ENCODE measurements around the gene MARCHF2.

MARCHF2 gene

GRCh38 chr19:8466018-8466417 is 52.9 kb downstream of the MARCHF2 start:
- H3K9me3 ChIP-seq (ENCODE audit: control insufficient read depth, insufficient read depth, low read depth, low read length), result no peaks in the 10 kb centered on the region
- H3K36me3 ChIP-seq (ENCODE audit: control insufficient read depth, insufficient read depth, low read length), result peaks cover 99% of the 10 kb centered on the region
- no peak overlapping the region for H3K4me3 ChIP-seq (ENCODE audit: low read depth, low read length)
- H3K4me1 ChIP-seq (ENCODE audit: control insufficient read depth, insufficient read depth, low read length), result 0 out of 2 replicates have a peak, but pooled peaks cover 6% of the 10 kb centered on the region
- H3K9ac ChIP-seq (ENCODE audit: low read length), result no peak overlapping the region
- no peak overlapping the region for H3K27ac ChIP-seq (ENCODE audit: low read depth, low read length)
- no peaks in the 10 kb centered on the region for H3K27me3 ChIP-seq (ENCODE audit: control insufficient read depth, insufficient read depth, low read length)

GRCh38 chr19:8468124-8468523 is 55.0 kb downstream of the MARCHF2 start:
- Histone ChIP-seq H3K27ac (ENCODE audit: low read depth, low read length) (no peak overlapping the region), H3K4me3 (ENCODE audit: low read depth, low read length) (no peak overlapping the region), H3K36me3 (ENCODE audit: control insufficient read depth, insufficient read depth, low read length) (peaks cover 100% of the 10 kb centered on the region), H3K9ac (ENCODE audit: low read length) (no peak overlapping the region), H3K27me3 (ENCODE audit: control insufficient read depth, insufficient read depth, low read length) (no peaks in the 10 kb centered on the region), H3K9me3 (ENCODE audit: control insufficient read depth, insufficient read depth, low read depth, low read length) (no peaks in the 10 kb centered on the region), H3K4me1 (ENCODE audit: control insufficient read depth, insufficient read depth, low read length) (no peaks in the 10 kb centered on the region)

- Histone ChIP-seq H3K4me3 (ENCODE audit: low read depth, low read length) (no peak overlapping the region), H3K9me3 (ENCODE audit: control insufficient read depth, insufficient read depth, low read depth, low read length) (no peaks in the 10 kb centered on the region), H3K36me3 (ENCODE audit: control insufficient read depth, insufficient read depth, low read length) (peaks cover 100% of the 10 kb centered on the region), H3K4me1 (ENCODE audit: control insufficient read depth, insufficient read depth, low read length) (no peaks in the 10 kb centered on the region), H3K9ac (ENCODE audit: low read length) (no peak overlapping the region), H3K27me3 (ENCODE audit: control insufficient read depth, insufficient read depth, low read length) (no peaks in the 10 kb centered on the region), H3K27ac (ENCODE audit: low read depth, low read length) (no peak overlapping the region)
Measured at GRCh38 chr19:8468761-8469373, 55.8 kb downstream of the MARCHF2 start.

- Histone ChIP-seq H3K4me3 (ENCODE audit: low read depth, low read length) (no peak overlapping the region), H3K9me3 (ENCODE audit: control insufficient read depth, insufficient read depth, low read depth, low read length) (no peaks in the 10 kb centered on the region), H3K4me1 (ENCODE audit: control insufficient read depth, insufficient read depth, low read length) (no peaks in the 10 kb centered on the region), H3K27ac (ENCODE audit: low read depth, low read length) (no peak overlapping the region), H3K9ac (ENCODE audit: low read length) (no peak overlapping the region), H3K36me3 (ENCODE audit: control insufficient read depth, insufficient read depth, low read length) (peaks cover 100% of the 10 kb centered on the region), H3K27me3 (ENCODE audit: control insufficient read depth, insufficient read depth, low read length) (no peaks in the 10 kb centered on the region)
Measured at GRCh38 chr19:8469613-8470368, 56.7 kb downstream of the MARCHF2 start.

GRCh38 chr19:8473648-8474476 is 60.8 kb downstream of the MARCHF2 start:
- Histone ChIP-seq H3K9me3 (ENCODE audit: control insufficient read depth, insufficient read depth, low read depth, low read length) (no peaks in the 10 kb centered on the region), H3K4me1 (ENCODE audit: control insufficient read depth, insufficient read depth, low read length) (no peaks in the 10 kb centered on the region), H3K27me3 (ENCODE audit: control insufficient read depth, insufficient read depth, low read length) (no peaks in the 10 kb centered on the region), H3K27ac (ENCODE audit: low read depth, low read length) (no peak overlapping the region), H3K4me3 (ENCODE audit: low read depth, low read length) (no peak overlapping the region), H3K36me3 (ENCODE audit: control insufficient read depth, insufficient read depth, low read length) (peaks cover 99% of the 10 kb centered on the region), H3K9ac (ENCODE audit: low read length) (no peak overlapping the region)

- Histone ChIP-seq H3K27ac (ENCODE audit: low read depth, low read length) (no peak overlapping the region), H3K9me3 (ENCODE audit: control insufficient read depth, insufficient read depth, low read depth, low read length) (no peaks in the 10 kb centered on the region), H3K4me3 (ENCODE audit: low read depth, low read length) (no peak overlapping the region), H3K36me3 (ENCODE audit: control insufficient read depth, insufficient read depth, low read length) (peaks cover 95% of the 10 kb centered on the region), H3K4me1 (ENCODE audit: control insufficient read depth, insufficient read depth, low read length) (no peaks in the 10 kb centered on the region), H3K9ac (ENCODE audit: low read length) (no peak overlapping the region), H3K27me3 (ENCODE audit: control insufficient read depth, insufficient read depth, low read length) (no peaks in the 10 kb centered on the region)
Measured at GRCh38 chr19:8475005-8475404, 61.9 kb downstream of the MARCHF2 start.

- H3K36me3 ChIP-seq (ENCODE audit: control insufficient read depth, insufficient read depth, low read length), result peaks cover 93% of the 10 kb centered on the region
Measured at GRCh38 chr19:8476524-8476923, 63.4 kb downstream of the MARCHF2 start.

GRCh38 chr19:8477889-8478288 is 64.8 kb downstream of the MARCHF2 start:
- peaks cover 92% of the 10 kb centered on the region for H3K36me3 ChIP-seq (ENCODE audit: control insufficient read depth, insufficient read depth, low read length)

More at GRCh38 chr19:8476524-8476923, 63.4 kb downstream of the MARCHF2 start:
- Histone ChIP-seq H3K27ac (ENCODE audit: low read depth, low read length) (no peak overlapping the region), H3K4me3 (ENCODE audit: low read depth, low read length) (no peak overlapping the region), H3K9me3 (ENCODE audit: control insufficient read depth, insufficient read depth, low read depth, low read length) (no peaks in the 10 kb centered on the region), H3K9ac (ENCODE audit: low read length) (no peak overlapping the region), H3K4me1 (ENCODE audit: control insufficient read depth, insufficient read depth, low read length) (no peaks in the 10 kb centered on the region; the same call in 1 of the 2 replicates), H3K27me3 (ENCODE audit: control insufficient read depth, insufficient read depth, low read length) (no peaks in the 10 kb centered on the region)

GRCh38 chr19:8478598-8478997 is 65.5 kb downstream of the MARCHF2 start:
- H3K27me3 ChIP-seq (ENCODE audit: control insufficient read depth, insufficient read depth, low read length), result no peaks in the 10 kb centered on the region
- no peaks in the 10 kb centered on the region for H3K9me3 ChIP-seq (ENCODE audit: control insufficient read depth, insufficient read depth, low read depth, low read length)
- H3K4me3 ChIP-seq (ENCODE audit: low read depth, low read length), result no peak overlapping the region
- peaks cover 92% of the 10 kb centered on the region for H3K36me3 ChIP-seq (ENCODE audit: control insufficient read depth, insufficient read depth, low read length)
- H3K27ac ChIP-seq (ENCODE audit: low read depth, low read length), result no peak overlapping the region
- H3K4me1 ChIP-seq (ENCODE audit: control insufficient read depth, insufficient read depth, low read length), result no peaks in the 10 kb centered on the region; the same call in 1 of the 2 replicates
- H3K9ac ChIP-seq (ENCODE audit: low read length), result no peak overlapping the region

More at GRCh38 chr19:8477889-8478288, 64.8 kb downstream of the MARCHF2 start:
- Histone ChIP-seq H3K9ac (ENCODE audit: low read length) (no peak overlapping the region), H3K4me3 (ENCODE audit: low read depth, low read length) (no peak overlapping the region), H3K27ac (ENCODE audit: low read depth, low read length) (no peak overlapping the region), H3K4me1 (ENCODE audit: control insufficient read depth, insufficient read depth, low read length) (no peaks in the 10 kb centered on the region; the same call in 1 of the 2 replicates), H3K27me3 (ENCODE audit: control insufficient read depth, insufficient read depth, low read length) (no peaks in the 10 kb centered on the region), H3K9me3 (ENCODE audit: control insufficient read depth, insufficient read depth, low read depth, low read length) (no peaks in the 10 kb centered on the region)

GRCh38 chr19:8481201-8481600 is 68.1 kb downstream of the MARCHF2 start:
- Histone ChIP-seq H3K27me3 (ENCODE audit: control insufficient read depth, insufficient read depth, low read length) (no peaks in the 10 kb centered on the region), H3K9ac (ENCODE audit: low read length) (no peak overlapping the region), H3K27ac (ENCODE audit: low read depth, low read length) (no peak overlapping the region), H3K4me1 (ENCODE audit: control insufficient read depth, insufficient read depth, low read length) (no peaks in the 10 kb centered on the region; the same call in 1 of the 2 replicates), H3K9me3 (ENCODE audit: control insufficient read depth, insufficient read depth, low read depth, low read length) (no peaks in the 10 kb centered on the region), H3K4me3 (ENCODE audit: low read depth, low read length) (no peak overlapping the region), H3K36me3 (ENCODE audit: control insufficient read depth, insufficient read depth, low read length) (peaks cover 91% of the 10 kb centered on the region)
